Activated T-helper 17 cell treated with anti-CD3 and anti-CD28 coated beads, Interleukin-2, amount 50 U/mL, for 72 hours (primary cell): ENCODE results near the gene AMELX. TPM values are rescaled to one million over a fixed set of nuclear protein-coding genes. Genes with fewer than 3 reads are reported as not detected.

Experiments
- ATAC-seq: fragments of 150-1000 bp; cut with Tn5 transposase; replicated peaks from 2 replicates; pipeline ENCODE4 v1.10.0; 2021; ENCODE audit warnings: mild to moderate bottlenecking, moderate library complexity
- H3K27ac Mint-ChIP-seq: one replicate; pipeline ENCODE4 v1.8.0; 2022; ENCODE audit warnings: mixed read lengths
- H3K27me3 Mint-ChIP-seq: one replicate; pipeline ENCODE4 v1.8.0; 2022; ENCODE audit warnings: mixed read lengths
- H3K36me3 Mint-ChIP-seq: one replicate; pipeline ENCODE4 v1.8.0; 2022; ENCODE audit warnings: low read depth, mild to moderate bottlenecking, mixed read lengths
- H3K4me1 Mint-ChIP-seq: one replicate; pipeline ENCODE4 v1.8.0; 2022; ENCODE audit warnings: mixed read lengths
- H3K4me3 Mint-ChIP-seq: one replicate; pipeline ENCODE4 v1.8.0; 2022; ENCODE audit warnings: mild to moderate bottlenecking, mixed read lengths
- H3K9me3 Mint-ChIP-seq: one replicate; pipeline ENCODE4 v1.8.0; 2022; ENCODE audit warnings: mixed read lengths
- total RNA-seq, 2 donors: library from RNA; stranded (reverse); gene quantifications; one replicate each; pipeline ENCODE4 v1.2.3, GENCODE V29; 2022

The AMELX gene
- total RNA-seq, 2 donors from 2014 or later, result not detected

GRCh38 chrX:11282043-11282442, 11.2 kb upstream of the AMELX start:
- no peaks in the 10 kb centered on the region for H3K4me1 Mint-ChIP-seq
- no peak overlapping the region for H3K4me3 Mint-ChIP-seq
- H3K27ac Mint-ChIP-seq, result no peak overlapping the region
- no peaks in the 10 kb centered on the region for H3K9me3 Mint-ChIP-seq
- H3K27me3 Mint-ChIP-seq, result no peaks in the 10 kb centered on the region
- no peaks in the 10 kb centered on the region for H3K36me3 Mint-ChIP-seq
- ATAC-seq, result no peak

DNA sequence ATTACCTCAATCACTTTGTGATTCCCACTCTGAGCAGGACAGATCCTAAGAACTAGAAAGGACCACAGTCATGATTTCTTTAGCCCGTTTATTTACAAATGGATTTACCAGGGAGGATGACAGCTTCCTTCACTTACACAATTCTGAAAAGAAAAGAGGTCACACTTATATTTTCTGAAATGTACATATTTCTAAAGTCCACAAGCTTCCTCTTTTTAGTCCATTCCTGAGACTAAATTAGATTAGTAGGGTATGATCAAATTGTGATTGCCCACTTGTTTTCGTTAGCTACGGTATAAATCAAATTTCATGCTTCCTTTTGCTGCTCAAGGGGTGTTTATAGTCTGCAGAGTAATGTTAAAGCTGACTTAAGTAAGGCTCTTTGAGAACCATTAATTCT, 7.6 kb upstream of the AMELX start:
- H3K27me3 Mint-ChIP-seq, result no peaks in the 10 kb centered on the region
- ATAC-seq, result no peak
- H3K36me3 Mint-ChIP-seq, result no peaks in the 10 kb centered on the region
- no peak overlapping the region for H3K4me3 Mint-ChIP-seq
- H3K9me3 Mint-ChIP-seq, result no peaks in the 10 kb centered on the region
- no peaks in the 10 kb centered on the region for H3K4me1 Mint-ChIP-seq
- H3K27ac Mint-ChIP-seq, result no peak overlapping the region

DNA sequence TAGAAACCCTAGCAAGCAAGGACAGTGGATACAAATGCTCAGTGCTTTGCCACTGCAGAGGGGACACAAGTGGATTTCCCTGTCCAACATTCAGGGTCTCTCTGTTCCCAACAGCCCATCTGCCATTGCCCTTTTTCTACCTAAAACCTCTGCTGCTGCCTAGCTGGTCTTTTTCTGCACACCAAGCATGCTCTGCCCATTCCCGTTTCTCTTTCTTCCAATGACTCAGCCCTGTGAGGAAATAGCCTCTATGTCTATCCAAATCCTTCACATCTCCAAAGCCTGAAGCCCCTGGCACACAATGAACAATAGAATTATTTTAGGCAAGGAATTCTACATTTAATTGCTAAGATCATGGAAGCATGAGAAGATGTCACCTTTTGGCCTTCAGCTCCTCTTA, 5.7 kb upstream of the AMELX start:
- H3K4me1 Mint-ChIP-seq, result no peaks in the 10 kb centered on the region
- no peak overlapping the region for H3K4me3 Mint-ChIP-seq
- no peaks in the 10 kb centered on the region for H3K36me3 Mint-ChIP-seq
- H3K27me3 Mint-ChIP-seq, result no peaks in the 10 kb centered on the region
- no peak overlapping the region for H3K27ac Mint-ChIP-seq
- H3K9me3 Mint-ChIP-seq, result no peaks in the 10 kb centered on the region
- ATAC-seq, result no peak

GRCh38 chrX:11290416-11291102, 2.7 kb upstream of the AMELX start:
- Mint-ChIP-seq H3K4me3 (no peak overlapping the region), H3K27me3 (no peaks in the 10 kb centered on the region), H3K4me1 (no peaks in the 10 kb centered on the region), H3K27ac (no peak overlapping the region), H3K36me3 (no peaks in the 10 kb centered on the region), H3K9me3 (no peaks in the 10 kb centered on the region)
- ATAC-seq, result no peak

DNA sequence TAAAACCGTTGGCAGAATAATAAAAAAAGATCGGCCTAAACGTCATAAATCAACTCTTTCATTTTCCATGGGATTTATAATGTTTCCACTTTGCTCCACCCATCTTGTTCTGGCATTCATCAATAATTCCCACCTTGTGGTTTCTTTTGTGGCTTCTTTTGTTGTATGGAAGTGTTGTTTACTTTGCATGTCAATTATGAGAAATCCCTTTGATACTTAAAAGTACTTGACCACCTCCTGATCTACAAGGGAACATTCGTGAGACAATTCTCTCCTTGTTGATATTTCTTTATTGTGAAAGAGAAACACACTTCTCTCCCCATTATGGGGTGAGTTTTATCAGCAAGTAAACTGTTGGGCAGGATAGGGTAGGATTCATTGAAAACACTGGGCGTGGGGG, 2.8 kb downstream of the AMELX start:
- no peaks in the 10 kb centered on the region for H3K36me3 Mint-ChIP-seq
- H3K27me3 Mint-ChIP-seq, result no peaks in the 10 kb centered on the region
- H3K4me3 Mint-ChIP-seq, result no peak overlapping the region
- no peak overlapping the region for H3K27ac Mint-ChIP-seq
- H3K4me1 Mint-ChIP-seq, result no peaks in the 10 kb centered on the region
- no peaks in the 10 kb centered on the region for H3K9me3 Mint-ChIP-seq
- no peak for ATAC-seq

DNA sequence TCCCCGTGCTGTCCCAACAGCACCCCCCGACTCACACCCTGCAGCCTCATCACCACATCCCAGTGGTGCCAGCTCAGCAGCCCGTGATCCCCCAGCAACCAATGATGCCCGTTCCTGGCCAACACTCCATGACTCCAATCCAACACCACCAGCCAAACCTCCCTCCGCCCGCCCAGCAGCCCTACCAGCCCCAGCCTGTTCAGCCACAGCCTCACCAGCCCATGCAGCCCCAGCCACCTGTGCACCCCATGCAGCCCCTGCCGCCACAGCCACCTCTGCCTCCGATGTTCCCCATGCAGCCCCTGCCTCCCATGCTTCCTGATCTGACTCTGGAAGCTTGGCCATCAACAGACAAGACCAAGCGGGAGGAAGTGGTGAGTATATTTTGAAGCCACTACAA, 5.4 kb downstream of the AMELX start:
- Mint-ChIP-seq H3K9me3 (no peaks in the 10 kb centered on the region), H3K27ac (no peak overlapping the region), H3K4me1 (no peaks in the 10 kb centered on the region), H3K4me3 (no peak overlapping the region), H3K36me3 (no peaks in the 10 kb centered on the region), H3K27me3 (no peaks in the 10 kb centered on the region)
- no peak for ATAC-seq

DNA sequence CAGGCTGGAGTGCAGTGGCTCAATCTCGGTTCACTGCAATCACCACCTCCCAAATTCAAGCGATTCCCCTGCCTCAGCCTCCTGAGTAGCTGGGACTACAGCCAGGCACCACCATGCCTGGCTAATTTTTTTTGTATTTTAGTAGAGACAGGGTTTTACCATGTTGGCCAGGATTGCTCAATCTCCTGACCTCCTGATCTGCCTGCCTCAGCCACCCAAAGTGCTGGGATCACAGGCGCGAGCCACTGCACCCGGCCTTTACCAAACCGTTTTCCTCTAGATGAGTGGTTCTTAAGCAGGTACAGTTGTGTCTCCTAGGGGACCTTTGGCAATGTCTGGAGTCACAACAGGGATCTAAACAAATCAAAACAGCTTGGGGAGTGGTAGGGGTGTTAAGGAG, 11.6 kb downstream of the AMELX start:
- no peak for ATAC-seq
- Mint-ChIP-seq H3K36me3 (no peaks in the 10 kb centered on the region), H3K27ac (no peak overlapping the region), H3K4me1 (no peaks in the 10 kb centered on the region), H3K4me3 (no peak overlapping the region), H3K27me3 (no peaks in the 10 kb centered on the region), H3K9me3 (no peaks in the 10 kb centered on the region)

DNA sequence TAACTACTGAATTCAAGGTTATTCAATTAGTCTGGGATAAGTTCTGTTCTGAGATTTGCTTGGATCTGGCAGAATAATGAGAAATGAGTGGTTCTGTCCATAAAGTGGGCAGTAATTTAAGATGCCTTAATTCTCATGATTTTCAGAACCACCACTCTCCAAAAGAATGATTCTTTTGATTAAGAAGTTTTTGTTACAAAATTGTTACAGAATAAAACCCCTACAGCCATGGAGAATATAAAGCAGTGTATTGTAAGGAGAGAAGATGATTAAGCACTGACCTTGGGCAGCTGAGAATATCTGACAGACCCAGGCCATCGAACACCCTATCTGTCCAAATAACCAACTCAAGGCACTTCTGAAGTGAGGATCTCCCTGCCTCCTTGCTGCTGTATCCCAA, 12.4 kb downstream of the AMELX start:
- Mint-ChIP-seq H3K27ac (no peak overlapping the region), H3K4me1 (no peaks in the 10 kb centered on the region), H3K36me3 (no peaks in the 10 kb centered on the region), H3K9me3 (no peaks in the 10 kb centered on the region), H3K27me3 (no peaks in the 10 kb centered on the region), H3K4me3 (no peak overlapping the region)
- no peak for ATAC-seq

DNA sequence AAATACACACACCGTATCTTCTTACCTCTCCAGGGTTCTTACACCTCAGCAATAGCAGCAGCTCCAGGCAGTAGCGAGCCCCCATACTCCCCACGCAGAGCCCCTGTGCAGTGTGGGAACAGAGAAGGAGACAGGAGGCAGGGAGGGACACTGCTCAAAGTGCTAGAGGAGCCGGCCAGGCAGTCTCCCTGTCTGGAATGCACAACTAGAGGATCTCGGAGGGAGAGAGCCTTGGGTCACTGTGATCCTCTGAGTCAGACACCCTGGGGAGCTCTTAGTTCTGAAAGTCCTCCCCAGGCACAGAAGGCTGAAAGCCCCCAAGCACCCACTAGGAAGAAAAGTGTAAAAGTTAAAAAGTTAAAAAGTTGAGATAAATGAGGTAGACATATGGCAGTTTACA, 16.0 kb downstream of the AMELX start:
- Mint-ChIP-seq H3K4me3 (no peak overlapping the region), H3K4me1 (no peaks in the 10 kb centered on the region), H3K27me3 (no peaks in the 10 kb centered on the region), H3K36me3 (no peaks in the 10 kb centered on the region), H3K9me3 (no peaks in the 10 kb centered on the region), H3K27ac (no peak overlapping the region)
- no peak for ATAC-seq

DNA sequence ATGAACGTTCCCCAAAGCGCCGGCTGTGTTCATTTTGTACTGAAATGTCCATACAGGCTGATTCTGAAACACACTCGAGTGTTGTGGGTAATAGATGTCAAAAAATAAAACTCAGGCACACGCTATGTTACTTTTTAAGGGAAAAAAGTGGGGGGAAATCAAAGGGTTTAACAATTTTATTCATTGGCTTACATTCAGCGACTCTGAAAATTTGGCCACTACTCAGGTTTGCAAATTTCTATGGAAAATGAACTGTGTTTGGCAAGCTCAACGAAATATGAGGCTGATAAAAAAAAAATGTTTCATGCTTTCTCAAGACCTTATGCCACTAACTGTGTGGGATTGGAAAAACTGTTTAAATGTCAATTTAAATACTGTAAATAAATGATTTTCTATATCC, 18.5 kb downstream of the AMELX start:
- Mint-ChIP-seq H3K27ac (no peak overlapping the region), H3K36me3 (no peaks in the 10 kb centered on the region), H3K9me3 (no peaks in the 10 kb centered on the region), H3K4me3 (no peak overlapping the region), H3K4me1 (no peaks in the 10 kb centered on the region), H3K27me3 (no peaks in the 10 kb centered on the region)
- ATAC-seq, result no peak

- ATAC-seq, result no peak
- H3K27ac Mint-ChIP-seq, result no peak overlapping the region
- H3K9me3 Mint-ChIP-seq, result no peaks in the 10 kb centered on the region
- H3K4me1 Mint-ChIP-seq, result no peaks in the 10 kb centered on the region
- no peak overlapping the region for H3K4me3 Mint-ChIP-seq
- H3K27me3 Mint-ChIP-seq, result no peaks in the 10 kb centered on the region
- H3K36me3 Mint-ChIP-seq, result no peaks in the 10 kb centered on the region
Observed at GRCh38 chrX:11319806-11320520, 26.8 kb downstream of the AMELX start.

DNA sequence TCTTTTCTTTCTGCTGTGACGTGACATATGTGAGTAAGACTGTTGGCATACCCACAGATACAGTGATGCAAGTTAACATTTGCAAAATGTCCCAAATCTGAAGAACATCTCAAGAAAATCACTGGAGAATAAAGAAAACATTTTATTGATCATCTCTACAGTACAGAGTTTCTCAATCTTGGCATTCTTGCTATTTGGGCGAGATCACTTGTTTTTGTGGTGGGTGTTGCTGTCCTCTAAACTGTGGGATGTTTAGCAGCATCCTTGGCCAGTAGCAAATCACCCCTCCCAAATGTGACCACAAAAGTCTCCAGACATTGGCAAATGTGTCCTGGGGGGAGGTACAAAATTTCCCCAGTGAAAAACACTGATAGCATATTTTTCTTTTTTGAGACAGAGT, 28.8 kb downstream of the AMELX start:
- no peak overlapping the region for H3K27ac Mint-ChIP-seq
- no peaks in the 10 kb centered on the region for H3K36me3 Mint-ChIP-seq
- H3K27me3 Mint-ChIP-seq, result no peaks in the 10 kb centered on the region

GRCh38 chrX:11328134-11328533, 34.9 kb downstream of the AMELX start:
- Mint-ChIP-seq H3K27ac (no peak overlapping the region), H3K4me1 (no peaks in the 10 kb centered on the region), H3K9me3 (no peaks in the 10 kb centered on the region), H3K4me3 (no peak overlapping the region), H3K27me3 (no peaks in the 10 kb centered on the region), H3K36me3 (no peaks in the 10 kb centered on the region)
- no peak for ATAC-seq

More for the DNA sequence above, 28.8 kb downstream of the AMELX start:
- ATAC-seq, result no peak
- Mint-ChIP-seq H3K4me1 (no peaks in the 10 kb centered on the region), H3K4me3 (no peak overlapping the region), H3K9me3 (no peaks in the 10 kb centered on the region)

DNA sequence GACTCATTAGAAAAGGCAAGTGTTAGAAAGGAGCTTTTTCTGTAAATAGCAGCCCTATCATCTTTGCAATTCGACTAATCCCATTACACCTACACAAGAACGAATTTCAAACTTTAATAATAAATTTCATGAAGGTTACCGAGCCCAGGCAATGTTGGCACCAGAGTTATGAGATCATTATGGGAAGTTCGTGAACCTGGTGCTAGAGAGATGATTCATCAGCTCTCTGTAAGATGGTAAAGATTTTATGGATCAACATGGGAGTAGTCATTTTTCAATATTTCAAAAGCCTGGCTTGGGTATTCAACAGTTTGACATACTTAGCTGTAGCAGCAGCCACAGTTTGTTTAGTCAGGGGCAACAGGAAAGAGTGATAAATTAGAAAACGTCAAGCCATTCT, 35.8 kb downstream of the AMELX start:
- Mint-ChIP-seq H3K9me3 (no peaks in the 10 kb centered on the region), H3K4me3 (no peak overlapping the region), H3K27me3 (no peaks in the 10 kb centered on the region), H3K36me3 (no peaks in the 10 kb centered on the region), H3K27ac (no peak overlapping the region), H3K4me1 (no peaks in the 10 kb centered on the region)
- no peak for ATAC-seq

DNA sequence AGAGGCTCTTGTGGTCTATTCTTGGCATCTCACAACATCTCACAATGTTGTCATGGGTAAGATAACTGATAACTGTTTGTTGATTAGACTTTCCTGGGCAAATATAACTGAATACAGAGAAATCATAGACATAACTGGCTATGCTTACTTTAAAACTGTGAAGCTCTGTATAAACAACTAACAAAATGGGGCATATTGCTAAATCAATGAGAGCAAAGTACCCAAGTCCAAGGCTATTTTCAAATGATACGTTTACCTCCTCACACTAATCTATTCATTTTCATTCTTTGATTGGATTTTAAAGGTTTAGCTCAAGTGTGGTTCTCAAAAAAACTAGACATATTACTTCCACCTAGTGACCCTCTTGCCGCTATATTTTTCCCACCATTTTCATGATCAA, 38.6 kb downstream of the AMELX start:
- no peaks in the 10 kb centered on the region for H3K9me3 Mint-ChIP-seq
- no peaks in the 10 kb centered on the region for H3K27me3 Mint-ChIP-seq
- H3K4me3 Mint-ChIP-seq, result no peak overlapping the region
- no peak overlapping the region for H3K27ac Mint-ChIP-seq
- ATAC-seq, result no peak
- no peaks in the 10 kb centered on the region for H3K36me3 Mint-ChIP-seq
- no peaks in the 10 kb centered on the region for H3K4me1 Mint-ChIP-seq
